Skin of body (tissue), 3 donors: ENCODE data around the gene BFAR. TPM values are rescaled to one million over a fixed set of nuclear protein-coding genes. Genes with fewer than 3 reads are reported as not detected.
"Not testable (repeated sequence)": the region's sequence is repeated elsewhere in the genome, so short reads cannot be mapped to it uniquely, and the experiment has no call there.

Experiments used
- DNase-seq: peaks from one replicate; lab custom pipeline; 2025; lab: John Stamatoyannopoulos, UW
- small RNA-seq: library from RNA; depleted of rRNA; stranded (forward); fragments of <200 nt; gene quantifications from one replicate; pipeline ENCODE3, GENCODE V24; 2014; ENCODE audit warnings: low replicate concordance
- total RNA-seq: library from RNA; depleted of rRNA; stranded (reverse); fragments of >200 nt; gene quantifications from one replicate; pipeline ENCODE4 v1.2.3, GENCODE V29; 2014

Gene BFAR
- total RNA-seq, 1 donor from 2014 or later: 37.9 TPM

- not testable (repeated sequence) for DNase-seq
Measured at GRCh38 chr16:14694129-14694528, 61.4 kb downstream of the BFAR start, which contains the start of gene PLA2G10. Gene PLA2G10 (minus strand): TSS chr16:14694308. CDS start chr16:14694229, 79 bp downstream.

- not testable (repeated sequence) for DNase-seq
Measured at GRCh38 chr16:14701859-14702258, 69.1 kb downstream of the BFAR start.

- not testable (repeated sequence) for DNase-seq
Measured at GRCh38 chr16:14702672-14703071, 69.9 kb downstream of the BFAR start.

GRCh38 chr16:14703156-14704011 is 70.6 kb downstream of the BFAR start, which contains the start of gene NPIPA3:
Gene NPIPA3 (plus strand): TSS chr16:14703411. CDS start chr16:14708944, 5,533 bp downstream.
- not testable (repeated sequence) for DNase-seq

Small RNA genes within 50 kb of the gene (small RNA-seq; reads per million reads assigned to genes)
- gene RN7SL274P: not detected
- gene RNU7-125P: not detected

Other genes starting within 250 kb of the BFAR start
- gene PARN, start 2.7 kb upstream of the BFAR start, total RNA-seq: 24.6 TPM
- not detected for gene PLA2G10, start 61.4 kb downstream of the BFAR start, total RNA-seq
- gene NPIPA3, start 70.5 kb downstream of the BFAR start, total RNA-seq: not detected
- gene NPIPA2, start 109.6 kb downstream of the BFAR start, total RNA-seq: not detected
- gene NOMO1, start 200.8 kb downstream of the BFAR start, total RNA-seq: 29.8 TPM